ENCODE results near the gene SEC14L3.

DNA sequence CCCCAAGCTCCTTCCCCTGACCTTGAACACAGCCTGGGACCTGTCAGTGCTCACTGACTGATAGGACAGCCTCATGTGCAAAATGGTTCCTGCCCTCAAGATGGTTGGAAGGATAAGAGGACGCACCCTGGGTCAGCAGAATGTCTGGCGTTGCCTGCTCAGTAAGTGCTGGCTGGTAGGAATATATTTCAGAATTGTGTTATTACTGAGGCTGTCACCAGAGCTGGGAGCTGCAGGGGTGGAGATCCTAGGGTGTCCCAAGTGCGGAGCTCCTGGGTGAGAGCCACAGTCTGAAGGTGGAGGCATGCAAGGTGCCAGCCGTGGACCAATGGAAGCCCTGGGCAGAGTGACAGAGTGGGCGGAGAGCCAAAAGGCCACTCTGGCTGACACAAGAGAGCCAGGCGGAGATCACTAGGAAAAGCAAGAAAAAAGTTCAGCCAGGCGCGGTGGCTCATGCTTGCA, 34.7 kb upstream of the SEC14L3 start:
- TF ChIP-seq NFYA (IDR thresholded peaks at IDR 0.05; ENCODE audit: borderline replicate concordance, low read depth, low read length) (no peak), E2F4 (IDR thresholded peaks at IDR 0.05; ENCODE audit: low read depth, low read length) (no peak), HCFC1 (IDR thresholded peaks at IDR 0.05; ENCODE audit: low read length) (no peak), EP300 (IDR thresholded peaks at IDR 0.05; ENCODE audit: borderline replicate concordance in 1 of 2, control insufficient read depth in 1 of 2, low read depth in 2 of 2, low read length in 2 of 2) (no peak), ZNF274 (IDR thresholded peaks at IDR 0.05; ENCODE audit: insufficient read depth, insufficient read length) (no peak), POLR2AphosphoS5 (IDR thresholded peaks at IDR 0.05; ENCODE audit: low read length) (no peak), POLR2AphosphoS2 (IDR thresholded peaks at IDR 0.05; ENCODE audit: low read depth, low read length) (no peak), SUPT20H (IDR thresholded peaks at IDR 0.05; ENCODE audit: borderline replicate concordance, control insufficient read depth, low read depth, low read length) (no peak), POLR2A (IDR thresholded peaks at IDR 0.05; ENCODE audit: low read depth, low read length) (no peak), EZH2 (IDR thresholded peaks at IDR 0.05; ENCODE audit: borderline replicate concordance, control insufficient read depth, low read depth, low read length) (no peak)
- TF ChIP-seq, protein P1, sequence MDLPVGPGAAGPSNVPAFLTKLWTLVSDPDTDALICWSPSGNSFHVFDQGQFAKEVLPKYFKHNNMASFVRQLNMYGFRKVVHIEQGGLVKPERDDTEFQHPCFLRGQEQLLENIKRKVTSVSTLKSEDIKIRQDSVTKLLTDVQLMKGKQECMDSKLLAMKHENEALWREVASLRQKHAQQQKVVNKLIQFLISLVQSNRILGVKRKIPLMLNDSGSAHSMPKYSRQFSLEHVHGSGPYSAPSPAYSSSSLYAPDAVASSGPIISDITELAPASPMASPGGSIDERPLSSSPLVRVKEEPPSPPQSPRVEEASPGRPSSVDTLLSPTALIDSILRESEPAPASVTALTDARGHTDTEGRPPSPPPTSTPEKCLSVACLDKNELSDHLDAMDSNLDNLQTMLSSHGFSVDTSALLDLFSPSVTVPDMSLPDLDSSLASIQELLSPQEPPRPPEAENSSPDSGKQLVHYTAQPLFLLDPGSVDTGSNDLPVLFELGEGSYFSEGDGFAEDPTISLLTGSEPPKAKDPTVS (IDR thresholded peaks at IDR 0.05; ENCODE audit: low read depth, low read length), result no peak

Data from GM12878 (cell line).